ENCODE results near the gene NTHL1. TPM values are rescaled to one million over a fixed set of nuclear protein-coding genes. Genes with fewer than 3 reads are reported as not detected.
A peak's percentile ranks its signal among the peaks of the same experiment; 100 is the strongest.

NTHL1 gene
- total RNA-seq, 2 donors from 2014 or later = 10.3 to 17.7 TPM

DNA sequence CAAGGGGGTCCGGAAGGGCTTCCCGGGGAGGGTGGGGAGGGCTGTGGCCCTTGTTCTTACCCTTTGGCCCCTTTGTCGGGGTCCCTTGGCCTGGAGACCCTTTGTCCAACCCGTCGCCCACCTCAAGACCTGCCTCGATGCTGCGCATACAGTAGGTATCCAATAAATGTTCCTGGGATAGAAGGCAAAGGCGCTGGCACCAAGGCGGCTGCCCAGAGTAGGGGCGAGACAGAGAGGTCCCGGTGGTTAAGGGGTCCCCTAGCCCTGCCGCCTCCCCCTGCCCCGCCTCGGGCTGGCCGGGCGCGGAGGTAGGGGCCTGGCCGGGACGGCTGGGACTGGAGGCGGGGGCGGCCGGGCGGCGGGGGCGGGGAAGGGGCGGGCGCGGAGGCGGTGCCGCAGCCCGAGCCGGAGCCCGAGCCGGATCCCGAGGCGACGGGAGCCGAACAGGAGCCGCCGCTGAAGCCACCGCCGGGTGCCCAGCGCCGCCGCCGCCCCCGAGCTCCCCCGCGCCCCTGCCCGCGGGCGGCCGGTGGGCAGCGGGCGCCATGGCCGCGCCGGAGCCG lies 21.1 kb downstream of the NTHL1 start, which contains the start of gene NHERF2:
Gene NHERF2 (plus strand): TSS at position 442 of the 563 bp plus-strand sequence. CDS start 104 bp downstream, at position 546.
- no peaks in the 10 kb centered on the region for H3K27me3 ChIP-seq
- peaks cover 11% of the 10 kb centered on the region for H3K36me3 ChIP-seq
- no peaks in the 10 kb centered on the region for H3K9me3 ChIP-seq
- peaks cover 0 to 64% of the 10 kb centered on the region in 2 donors for H3K4me1 ChIP-seq
- peak within 1 kb of the TSS; percentile 70 to 79 for H3K27ac ChIP-seq
- TF ChIP-seq, protein P1, sequence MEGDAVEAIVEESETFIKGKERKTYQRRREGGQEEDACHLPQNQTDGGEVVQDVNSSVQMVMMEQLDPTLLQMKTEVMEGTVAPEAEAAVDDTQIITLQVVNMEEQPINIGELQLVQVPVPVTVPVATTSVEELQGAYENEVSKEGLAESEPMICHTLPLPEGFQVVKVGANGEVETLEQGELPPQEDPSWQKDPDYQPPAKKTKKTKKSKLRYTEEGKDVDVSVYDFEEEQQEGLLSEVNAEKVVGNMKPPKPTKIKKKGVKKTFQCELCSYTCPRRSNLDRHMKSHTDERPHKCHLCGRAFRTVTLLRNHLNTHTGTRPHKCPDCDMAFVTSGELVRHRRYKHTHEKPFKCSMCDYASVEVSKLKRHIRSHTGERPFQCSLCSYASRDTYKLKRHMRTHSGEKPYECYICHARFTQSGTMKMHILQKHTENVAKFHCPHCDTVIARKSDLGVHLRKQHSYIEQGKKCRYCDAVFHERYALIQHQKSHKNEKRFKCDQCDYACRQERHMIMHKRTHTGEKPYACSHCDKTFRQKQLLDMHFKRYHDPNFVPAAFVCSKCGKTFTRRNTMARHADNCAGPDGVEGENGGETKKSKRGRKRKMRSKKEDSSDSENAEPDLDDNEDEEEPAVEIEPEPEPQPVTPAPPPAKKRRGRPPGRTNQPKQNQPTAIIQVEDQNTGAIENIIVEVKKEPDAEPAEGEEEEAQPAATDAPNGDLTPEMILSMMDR (IDR thresholded peaks at IDR 0.05) = no peak
- no peak for DNase-seq (ENCODE audit: low spot score)
- peak within 1 kb of the TSS; percentile 56 to 74 for H3K4me3 ChIP-seq

DNA sequence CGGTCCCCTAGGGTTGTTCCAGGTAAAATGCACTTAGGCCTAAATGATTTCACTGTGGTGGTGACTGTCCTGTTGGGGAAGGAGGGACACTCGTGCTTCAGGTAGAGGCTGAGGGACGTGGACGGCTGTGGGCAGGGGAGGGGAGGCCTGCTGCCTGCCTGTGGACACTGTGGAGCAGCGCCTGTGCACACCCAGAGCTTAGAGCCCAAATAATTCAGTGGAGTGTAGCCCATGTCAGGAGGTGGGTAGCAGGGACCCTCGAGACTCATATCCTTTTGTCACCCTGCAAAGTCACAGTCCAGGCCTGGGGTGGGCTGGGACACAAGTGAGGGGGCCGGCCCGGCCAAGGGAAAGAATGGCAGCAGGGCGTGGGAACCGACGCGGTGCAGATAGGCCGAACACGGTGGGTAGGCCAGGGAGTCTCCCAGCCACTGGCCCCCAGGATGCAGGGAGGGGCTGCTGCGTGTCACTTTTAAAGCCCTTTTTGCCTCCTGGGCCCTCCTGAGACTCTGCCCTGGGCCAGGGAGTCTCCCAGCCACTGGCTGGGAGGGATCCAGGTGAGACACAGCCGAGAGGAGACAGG lies 21.7 kb downstream of the NTHL1 start:
- H3K4me1 ChIP-seq = peaks cover 0 to 64% of the 10 kb centered on the region in 2 donors
- peak overlapping the region; percentile 47 to 66 for H3K27ac ChIP-seq
- peak overlapping the region; percentile 24 to 74 for H3K4me3 ChIP-seq
- H3K27me3 ChIP-seq = no peaks in the 10 kb centered on the region
- no peaks in the 10 kb centered on the region for H3K9me3 ChIP-seq
- no peak for DNase-seq (ENCODE audit: low spot score)
- TF ChIP-seq, protein P1 (IDR thresholded peaks at IDR 0.05) = no peak
- peaks cover 11% of the 10 kb centered on the region for H3K36me3 ChIP-seq

DNA sequence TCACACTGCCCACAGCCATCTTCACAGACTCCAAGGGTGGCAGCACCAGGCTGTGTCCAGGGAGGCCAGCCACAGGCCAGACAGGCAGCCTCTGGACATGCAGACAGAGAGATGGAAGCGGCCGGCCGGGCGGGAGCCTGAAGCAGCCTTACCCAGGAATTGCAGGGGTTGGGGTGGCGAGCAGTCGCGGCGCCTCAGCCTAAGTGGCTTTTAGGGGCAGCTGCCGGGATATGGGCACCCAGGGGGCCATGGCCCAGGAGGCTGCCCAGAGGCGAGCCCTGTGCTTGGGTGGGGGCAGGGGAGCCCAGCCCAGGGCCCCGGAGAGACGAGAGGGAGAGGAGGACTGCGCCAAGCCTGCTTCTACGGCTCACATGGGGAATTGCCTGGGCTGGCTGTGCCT lies 22.4 kb downstream of the NTHL1 start:
- no peak for DNase-seq (ENCODE audit: low spot score)
- no peaks in the 10 kb centered on the region for H3K9me3 ChIP-seq
- no peak overlapping the region for H3K27ac ChIP-seq
- H3K36me3 ChIP-seq = peaks cover 6% of the 10 kb centered on the region
- peaks cover 3 to 4% of the 10 kb centered on the region in 2 donors for H3K27me3 ChIP-seq
- H3K4me1 ChIP-seq = peaks cover 0 to 71% of the 10 kb centered on the region in 2 donors
- TF ChIP-seq, protein P1 (IDR thresholded peaks at IDR 0.05) = no peak
- no peak overlapping the region for H3K4me3 ChIP-seq

DNA sequence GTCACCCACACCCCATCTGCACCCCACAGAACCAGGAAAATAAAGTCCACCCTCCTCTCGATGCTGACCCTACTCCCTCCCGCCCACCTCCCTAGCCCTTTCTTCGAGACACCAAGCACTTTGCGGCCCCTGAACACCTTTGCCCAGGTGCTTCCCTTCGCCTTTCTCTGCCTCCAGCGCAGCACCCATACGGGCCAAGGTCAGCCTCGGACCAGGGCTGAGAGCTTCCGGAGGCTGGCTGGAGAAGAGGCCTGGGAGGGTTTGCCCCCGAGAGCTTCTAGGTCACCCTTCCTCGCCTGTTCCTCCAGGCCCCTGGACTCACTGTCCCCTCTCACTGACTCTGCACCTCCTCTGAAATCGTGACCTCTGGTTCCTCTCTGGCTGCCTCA lies 23.6 kb downstream of the NTHL1 start:
- peaks cover 7 to 9% of the 10 kb centered on the region in 2 donors for H3K27me3 ChIP-seq
- no peaks in the 10 kb centered on the region for H3K9me3 ChIP-seq
- H3K4me1 ChIP-seq = peaks cover 0 to 72% of the 10 kb centered on the region in 2 donors
- H3K4me3 ChIP-seq = peak overlapping the region in 1 of 2 donors; percentile 38
- TF ChIP-seq, protein P1 (IDR thresholded peaks at IDR 0.05) = no peak
- no peaks in the 10 kb centered on the region for H3K36me3 ChIP-seq
- no peak for DNase-seq (ENCODE audit: low spot score)
- peak overlapping the region; percentile 55 to 63 for H3K27ac ChIP-seq

DNA sequence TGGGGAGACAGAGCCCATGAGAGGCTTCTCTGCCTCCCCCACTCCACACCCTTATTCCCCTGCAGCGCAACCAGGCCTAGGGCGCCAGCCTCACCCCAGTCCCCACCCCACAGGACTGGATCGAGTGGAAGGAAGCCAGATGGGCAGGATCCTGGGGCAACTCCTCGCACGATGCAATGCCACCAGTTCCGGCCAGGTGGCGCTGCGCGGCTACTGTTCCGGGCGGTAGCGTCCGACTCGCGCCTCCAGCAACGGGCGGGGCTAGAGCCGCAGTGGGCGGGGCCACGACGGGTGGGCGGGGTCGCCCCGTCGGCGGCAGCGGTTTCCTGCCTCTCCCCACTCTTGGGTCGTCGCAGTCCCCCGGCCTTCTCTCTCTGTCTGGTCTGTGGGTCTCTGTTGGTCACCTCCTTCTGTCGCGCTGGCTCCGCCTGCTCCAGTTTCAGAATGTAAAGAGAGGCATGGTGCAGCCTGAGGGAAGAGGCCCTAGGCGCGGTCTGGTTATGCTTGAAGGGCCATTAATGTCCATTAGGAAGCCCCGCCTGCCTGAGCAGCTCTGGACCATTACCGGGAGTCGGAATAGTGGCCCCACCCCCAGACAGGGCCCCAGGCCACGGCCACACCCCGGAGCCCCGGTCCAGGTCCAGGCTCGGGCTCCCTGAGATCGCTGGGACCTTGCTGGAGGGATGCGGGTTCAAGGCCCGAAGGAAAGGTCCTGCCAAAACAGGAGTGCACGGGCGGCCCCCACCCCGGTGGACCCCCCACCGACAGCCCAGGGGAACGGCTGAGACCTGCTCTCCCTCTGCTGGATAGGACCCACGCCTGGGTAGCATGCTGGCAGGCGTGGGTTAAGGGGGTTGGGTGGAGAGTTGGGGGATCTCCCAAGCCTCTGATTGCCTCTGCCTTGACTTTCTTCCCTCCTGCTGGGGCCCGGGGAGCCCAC lies 24.3 kb downstream of the NTHL1 start:
- Histone ChIP-seq H3K27me3 (peaks cover 7 to 9% of the 10 kb centered on the region in 2 donors), H3K4me1 (peaks cover 0 to 65% of the 10 kb centered on the region in 2 donors), H3K27ac (peak overlapping the region; percentile 55 to 63), H3K9me3 (no peaks in the 10 kb centered on the region), H3K36me3 (no peaks in the 10 kb centered on the region), H3K4me3 (peak overlapping the region; percentile 10 to 38)
- peak; percentile 90 for DNase-seq (ENCODE audit: low spot score)
- TF ChIP-seq, protein P1 (IDR thresholded peaks at IDR 0.05) = peak; percentile 98 to 99

All from right atrium auricular region (tissue), 2 donors.